ENCODE data around the gene TTYH1.
A peak's percentile ranks its signal among the peaks of the same experiment; 100 is the strongest.
"Not testable (repeated sequence)": the region's sequence is repeated elsewhere in the genome, so short reads cannot be mapped to it uniquely, and the experiment has no call there.

Gene TTYH1

DNA sequence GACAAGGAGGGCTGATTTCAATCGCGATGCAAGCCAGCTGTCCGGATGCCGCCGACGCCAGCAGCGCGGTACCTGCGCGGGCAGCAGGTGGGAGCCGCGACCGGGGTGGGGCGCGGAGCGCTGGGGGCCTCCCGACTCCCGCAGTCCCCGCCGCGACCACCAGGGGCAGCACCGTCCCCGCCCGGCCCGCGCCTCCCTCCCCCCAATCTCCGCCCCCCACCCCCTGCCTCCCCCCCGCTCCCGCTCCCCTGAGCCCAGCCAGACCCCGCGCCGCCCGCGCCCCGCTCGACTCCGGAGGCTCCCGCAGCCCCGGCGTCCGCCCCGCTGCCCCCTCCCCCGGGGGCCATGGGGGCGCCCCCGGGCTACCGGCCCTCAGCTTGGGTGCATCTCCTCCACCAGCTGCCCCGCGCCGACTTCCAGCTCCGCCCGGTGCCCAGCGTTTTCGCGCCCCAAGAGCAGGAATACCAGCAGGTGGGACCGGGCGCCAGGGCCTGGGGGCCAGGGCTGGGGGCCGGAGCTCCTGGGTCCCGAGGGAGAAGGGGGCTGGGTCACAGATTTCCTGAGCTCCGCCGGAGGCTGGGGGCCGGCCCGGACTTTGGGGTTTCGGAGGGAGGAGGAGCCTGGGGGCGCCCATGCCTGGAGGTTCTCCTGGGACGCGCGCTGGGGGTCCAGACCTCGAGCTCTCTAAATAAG is at the start of gene TTYH1:
TTYH1 (plus strand) TSS at position 257 of the 693 bp plus-strand sequence; CDS start at position 346, 89 bp downstream.
- DNase-seq = peak in 8 of 10 donors; percentile 57 to 95 (median 80)
- intact Hi-C loops (cut with DNase I) = no loop called here

DNA sequence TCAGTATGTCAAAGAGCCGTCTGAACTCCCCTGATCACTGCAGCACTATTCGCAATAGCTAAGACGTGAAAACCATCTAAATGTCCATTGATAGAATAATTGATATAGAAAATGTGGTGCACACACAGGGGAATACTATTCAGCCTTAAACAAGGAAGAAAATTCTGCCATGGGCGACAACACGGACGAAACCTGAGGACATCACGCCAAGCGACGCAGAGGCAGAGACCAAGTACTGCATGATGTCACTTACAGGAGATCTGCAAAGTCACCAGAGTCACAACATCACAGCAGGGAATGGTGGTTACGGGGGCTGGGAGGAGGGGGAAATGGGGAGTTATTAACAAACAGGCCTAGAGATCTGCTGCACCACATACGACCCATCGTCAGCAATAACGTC is 49.5 kb upstream of the TTYH1 start:
- intact Hi-C loops (cut with DNase I) = not testable (repeated sequence)
- DNase-seq = peak in 1 of 10 donors; percentile 22

DNA sequence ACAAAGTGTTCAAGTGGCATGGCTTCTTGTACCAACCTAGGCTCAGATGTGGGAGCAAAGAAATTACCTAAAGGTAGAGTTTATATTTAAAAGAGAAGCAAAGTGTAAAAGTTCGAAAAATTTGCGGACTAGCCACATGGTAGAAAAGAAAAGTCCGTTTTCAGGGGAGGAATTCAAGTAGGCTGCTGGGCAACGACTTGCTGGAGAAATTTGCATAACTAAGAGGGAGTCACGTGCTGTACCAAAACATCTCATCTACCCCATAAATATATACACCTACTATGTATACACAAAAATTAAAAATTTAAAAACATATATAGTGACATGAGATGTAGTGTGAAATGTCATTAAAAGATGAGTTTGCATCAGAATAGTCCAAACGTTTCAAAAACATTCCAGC is 48.5 kb upstream of the TTYH1 start:
- intact Hi-C loops (cut with DNase I) = no loop called here
- no peak for DNase-seq

DNA sequence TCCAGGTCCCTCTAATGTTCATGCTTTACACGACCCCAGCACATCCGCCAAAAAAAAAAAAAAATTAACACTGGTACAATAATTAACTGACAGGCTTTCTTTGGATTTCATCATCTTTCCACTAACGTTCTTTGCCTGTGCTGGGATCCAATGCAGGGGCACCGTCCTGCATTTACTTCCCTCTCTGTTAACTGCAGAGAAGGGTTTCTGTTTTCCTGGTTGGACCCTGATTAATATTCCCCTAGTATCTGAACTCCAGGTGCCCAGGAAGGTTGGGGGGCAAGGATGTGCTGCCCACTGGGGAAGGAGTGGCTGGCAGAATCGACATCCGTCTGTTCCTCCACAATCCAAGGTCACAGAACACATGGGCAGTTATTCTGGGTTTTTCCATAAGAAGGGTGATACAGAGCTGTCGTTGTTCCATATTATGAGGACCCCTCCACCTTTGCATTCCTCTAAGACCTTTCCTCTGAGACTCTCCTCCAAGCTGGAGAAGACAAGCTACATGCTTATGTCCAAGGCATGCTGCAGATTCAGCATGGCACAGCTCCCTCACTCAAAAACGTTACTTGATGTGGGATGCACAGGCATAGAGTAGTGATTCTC is 46.1 kb upstream of the TTYH1 start:
- intact Hi-C loops (cut with DNase I) = no loop called here

DNA sequence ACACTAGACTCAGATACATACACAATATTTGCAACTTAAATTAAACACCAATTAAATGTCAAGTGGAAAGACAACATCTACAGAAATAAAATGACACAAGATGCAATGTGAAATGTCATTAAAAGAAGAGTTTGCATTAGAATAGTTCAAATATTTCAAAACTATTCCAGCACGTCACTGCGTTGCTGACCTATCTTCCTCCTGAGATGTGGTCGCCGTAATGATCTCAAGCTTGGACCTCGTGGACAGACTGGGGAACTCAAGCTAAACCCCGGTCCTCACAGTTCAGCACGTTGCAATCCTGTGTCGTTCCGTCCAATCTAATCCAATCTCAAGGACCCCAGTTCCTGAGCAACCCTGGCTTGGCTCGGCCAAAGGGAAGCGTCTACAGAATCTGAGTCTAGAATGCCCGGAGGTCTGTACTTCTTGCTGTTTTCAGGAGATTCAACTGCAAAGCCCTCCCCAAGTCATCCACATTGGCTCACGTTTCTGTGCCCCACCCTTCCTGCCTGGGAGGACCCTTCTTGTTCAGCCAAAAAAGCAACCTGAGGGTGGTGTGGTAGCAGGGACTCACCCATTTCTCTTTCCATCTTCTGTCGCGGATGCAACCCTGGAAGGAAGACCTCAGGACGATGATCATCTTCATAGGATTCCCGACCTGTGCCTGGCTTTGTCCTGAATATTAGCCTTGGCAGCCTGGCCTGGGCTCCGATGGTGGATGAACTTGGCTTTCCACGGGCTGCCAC is 45.4 kb upstream of the TTYH1 start:
- intact Hi-C loops (cut with DNase I); DNase-seq: not testable (repeated sequence)

More for the DNA sequence above, 46.1 kb upstream of the TTYH1 start:
- DNase-seq = peak in 1 of 10 donors; percentile 7

DNA sequence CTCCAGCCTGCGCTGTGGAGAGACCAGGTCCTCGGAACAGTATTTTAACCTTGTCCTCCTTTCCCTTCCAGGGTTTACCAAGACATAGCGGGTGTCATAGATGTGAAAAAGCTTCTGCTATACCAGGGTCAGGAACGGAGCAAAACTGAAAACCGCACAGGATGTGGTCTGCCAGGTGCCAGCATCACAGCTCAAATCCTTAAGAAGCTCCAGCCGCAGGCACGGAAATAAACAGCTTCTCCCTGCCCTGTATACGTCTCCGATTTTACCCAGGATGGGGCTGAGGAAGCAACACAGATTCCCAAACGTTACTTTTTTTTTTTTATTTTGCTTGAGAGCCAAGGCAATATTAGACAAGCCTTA is 44.8 kb upstream of the TTYH1 start:
- DNase-seq = peak in 1 of 10 donors; percentile 31
- intact Hi-C loops (cut with DNase I) = not testable (repeated sequence)

DNA sequence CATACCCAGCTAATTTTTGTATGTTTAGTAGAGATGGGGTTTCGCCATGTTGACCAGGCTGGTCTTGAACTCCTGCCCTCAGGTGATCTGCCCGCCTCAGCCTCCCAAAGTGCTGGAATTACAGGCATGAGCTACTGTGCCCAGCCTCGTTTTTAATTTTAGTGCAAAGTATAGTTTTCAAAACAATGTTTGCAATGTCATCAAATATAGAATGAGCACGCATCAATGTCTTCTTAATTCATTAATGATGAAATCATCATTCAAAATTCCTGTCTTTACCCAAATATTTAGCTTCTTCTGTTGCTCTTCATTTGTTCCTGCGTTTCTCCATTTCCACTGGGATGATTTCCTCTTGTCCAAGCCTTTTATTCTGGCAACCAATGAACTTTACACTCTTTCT is 43.8 kb upstream of the TTYH1 start:
- DNase-seq; intact Hi-C loops (cut with DNase I): not testable (repeated sequence)

DNA sequence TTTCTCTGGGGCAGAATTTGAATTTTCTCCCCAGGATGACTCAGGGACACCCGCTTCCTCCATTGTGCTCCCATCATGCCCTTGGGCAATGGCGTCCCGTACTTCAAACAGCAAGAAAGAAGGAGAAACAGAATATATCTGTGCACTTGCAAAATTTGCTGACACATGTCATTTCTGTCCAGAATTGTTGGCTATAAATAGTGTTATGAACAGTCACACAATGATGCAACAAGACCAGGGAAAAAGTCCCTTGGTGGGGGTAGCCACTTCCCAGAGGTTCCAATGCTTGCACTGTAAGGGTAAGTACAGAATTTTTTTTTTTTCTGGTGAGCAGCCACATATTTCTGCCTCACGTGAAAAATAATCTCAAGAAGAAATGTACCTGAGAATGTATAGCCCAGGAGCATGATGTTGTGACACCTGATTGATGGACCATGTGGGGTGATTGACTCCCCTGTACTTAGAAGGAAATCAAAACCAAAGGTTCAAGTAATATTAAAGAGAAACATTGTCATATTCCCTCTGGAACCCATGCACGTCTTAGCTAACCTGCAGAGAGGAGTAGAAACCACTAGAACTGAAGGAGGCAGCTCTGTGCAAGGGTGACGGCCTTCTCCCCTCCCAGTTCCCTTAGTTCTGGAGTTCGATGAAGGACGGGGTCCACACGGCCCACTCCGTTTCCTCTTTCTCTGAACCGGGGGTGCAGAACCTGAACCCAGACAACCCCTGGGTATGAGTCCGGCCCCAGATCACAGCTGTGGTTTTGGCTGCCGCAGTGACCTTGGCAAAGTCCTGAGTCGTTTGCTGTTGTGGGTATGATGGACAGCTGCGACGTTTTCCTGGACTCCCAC is 41.3 kb upstream of the TTYH1 start:
- peak in 1 of 10 donors; percentile 52 for DNase-seq
- intact Hi-C loops (cut with DNase I) = no loop called here

DNA sequence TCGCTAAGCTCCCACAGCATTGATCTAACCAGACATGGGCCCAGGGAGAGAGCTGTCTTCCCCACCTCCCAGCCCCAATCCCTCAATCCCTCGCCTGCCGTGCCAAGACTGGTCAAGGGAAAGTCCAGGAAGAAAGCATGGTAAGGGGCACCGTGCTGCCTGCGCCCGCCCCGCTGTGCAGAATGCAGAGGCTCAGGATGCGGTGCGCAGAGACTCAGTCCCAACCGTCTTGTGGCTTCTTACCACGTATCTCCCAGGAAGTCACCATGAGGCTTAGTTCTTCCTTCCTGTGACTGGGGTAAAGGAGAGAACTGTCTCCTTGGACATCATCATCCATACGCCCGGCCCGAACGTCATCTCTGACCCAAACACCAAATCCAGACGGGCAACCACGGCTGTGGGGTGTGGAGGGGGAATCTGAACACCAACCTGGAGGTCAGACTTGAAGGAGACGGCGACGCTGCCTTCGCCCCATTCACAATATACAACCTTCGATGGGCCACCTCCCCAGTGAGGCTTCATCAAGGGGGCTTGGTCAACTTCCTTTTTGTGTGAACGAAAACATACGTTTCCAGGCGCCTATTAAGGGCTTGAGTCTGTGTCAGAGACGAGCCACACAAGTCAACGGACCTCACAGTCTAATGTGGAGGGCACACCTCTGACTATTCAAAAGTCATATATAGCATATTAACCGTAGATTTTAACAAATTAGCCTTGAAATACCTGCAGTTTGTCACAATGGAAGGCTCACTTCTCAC is 39.9 kb upstream of the TTYH1 start:
- intact Hi-C loops (cut with DNase I) = not testable (repeated sequence)
- DNase-seq = peak in 1 of 10 donors; percentile 77

DNA sequence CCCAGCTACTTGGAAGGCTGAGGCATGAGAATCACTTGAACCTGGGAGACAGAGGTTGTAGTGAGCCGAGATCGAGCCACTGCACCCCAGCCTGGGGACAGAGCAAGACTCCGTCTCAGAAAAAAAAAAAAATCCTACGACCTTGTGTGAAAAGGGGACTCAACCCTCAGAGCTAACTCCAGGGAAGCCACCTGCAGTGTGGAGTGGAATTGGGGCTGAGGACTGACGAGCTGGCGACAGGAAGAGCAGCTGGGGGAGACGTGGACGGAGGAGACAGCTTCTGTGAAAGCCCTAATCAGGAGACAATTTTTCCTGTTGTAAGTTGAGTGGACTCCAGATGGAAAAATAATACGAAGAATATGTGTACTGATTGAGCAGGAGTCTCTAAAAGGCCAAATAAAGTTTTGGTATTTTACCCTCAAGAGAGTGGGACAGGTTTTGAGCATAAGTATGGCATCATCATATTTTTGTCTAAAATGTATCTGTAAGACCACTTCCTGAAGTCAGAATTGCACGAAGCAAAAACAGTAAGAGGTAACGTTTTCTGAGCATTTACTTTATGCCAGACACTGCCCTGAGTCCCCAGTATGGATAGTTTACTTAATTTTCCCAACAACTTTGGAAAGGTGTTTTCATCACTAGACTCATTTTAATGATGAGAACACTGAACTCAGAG is 38.5 kb upstream of the TTYH1 start:
- intact Hi-C loops (cut with DNase I) = no loop called here
- peak in 1 of 10 donors; percentile 9 for DNase-seq

DNA sequence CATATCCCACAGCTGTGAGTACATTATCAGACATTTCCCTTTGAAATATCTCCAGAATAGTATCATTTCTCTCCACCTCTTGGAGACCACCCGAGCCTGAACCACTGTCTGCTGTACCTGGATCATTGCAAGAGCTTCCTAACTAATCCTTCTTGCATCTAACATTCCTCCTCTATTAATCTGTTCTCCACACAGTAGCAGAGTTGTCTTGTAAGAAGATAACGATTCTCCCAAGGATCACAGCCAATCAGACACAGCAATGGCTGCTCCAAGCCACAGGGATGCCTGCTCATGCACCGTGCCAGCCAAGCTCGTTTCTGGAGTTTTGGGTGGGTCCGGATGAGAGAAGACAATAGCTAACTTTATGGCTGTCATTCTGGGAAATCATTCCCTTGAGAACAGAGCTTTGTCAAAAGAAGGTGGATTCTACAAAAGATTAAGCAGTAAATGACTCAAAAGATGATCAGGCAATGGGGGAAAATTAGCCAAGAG is 36.0 kb upstream of the TTYH1 start:
- intact Hi-C loops (cut with DNase I) = no loop called here

DNA sequence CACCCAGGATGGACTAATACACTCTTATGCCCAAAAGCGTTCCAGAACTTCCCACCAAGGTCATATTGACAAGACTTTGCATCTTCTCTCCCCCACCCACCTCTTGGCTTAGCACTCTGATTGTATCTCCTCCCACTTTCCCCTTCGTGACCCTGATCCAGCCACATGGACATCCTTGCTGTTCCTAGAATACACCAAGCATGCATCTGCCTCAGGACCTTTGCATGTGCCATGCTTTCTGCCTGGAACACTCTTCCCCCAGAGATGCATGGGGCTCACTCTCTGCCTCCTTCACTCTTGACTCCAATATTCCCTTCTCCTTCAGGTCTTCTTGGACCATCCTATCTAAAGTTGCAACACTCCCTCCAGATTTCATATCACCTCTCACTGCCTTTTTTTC is 34.4 kb upstream of the TTYH1 start:
- DNase-seq = no peak
- intact Hi-C loops (cut with DNase I) = no loop called here

More for the DNA sequence above, 36.0 kb upstream of the TTYH1 start:
- peak in 1 of 10 donors; percentile 12 for DNase-seq

DNA sequence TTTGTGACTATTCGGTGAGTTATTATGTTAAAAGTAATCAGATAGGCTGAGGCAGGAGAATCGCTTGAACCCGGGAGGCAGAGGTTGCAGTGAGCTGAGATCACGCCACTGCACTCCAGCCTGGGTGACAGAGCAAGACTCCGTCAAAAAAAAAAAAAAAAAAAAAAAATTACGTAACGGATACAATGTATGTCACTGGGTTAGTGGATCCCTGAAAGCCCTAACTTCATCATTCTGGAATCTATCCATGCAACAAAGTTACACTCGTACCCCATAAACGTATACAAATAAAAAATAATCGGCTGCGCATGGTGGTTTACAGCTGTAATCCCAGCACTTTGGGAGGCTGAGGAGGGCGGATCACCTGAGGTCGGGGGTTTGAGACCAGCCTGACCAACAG is 33.2 kb upstream of the TTYH1 start:
- intact Hi-C loops (cut with DNase I) = not testable (repeated sequence)
- peak in 1 of 10 donors; percentile 14 for DNase-seq

DNA sequence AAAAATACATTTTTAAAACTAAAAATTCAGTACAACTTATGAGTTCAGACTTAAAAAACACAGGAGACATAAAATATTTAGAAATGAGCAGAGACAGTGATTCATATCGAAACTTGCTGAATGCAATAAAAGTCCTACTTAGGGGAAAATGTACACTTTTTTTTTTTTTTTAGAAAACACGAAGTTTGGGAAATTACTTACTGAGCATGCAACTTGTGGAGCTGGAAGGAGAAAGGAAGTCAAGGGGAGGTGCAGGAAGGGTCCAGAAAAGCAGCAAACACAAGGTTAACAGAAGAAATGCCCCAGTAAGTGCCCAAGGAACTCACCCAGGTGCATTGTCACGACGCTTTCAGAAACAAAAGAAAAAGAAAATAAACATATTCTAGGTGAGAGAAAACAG is 31.9 kb upstream of the TTYH1 start:
- intact Hi-C loops (cut with DNase I) = no loop called here
- DNase-seq = no peak

DNA sequence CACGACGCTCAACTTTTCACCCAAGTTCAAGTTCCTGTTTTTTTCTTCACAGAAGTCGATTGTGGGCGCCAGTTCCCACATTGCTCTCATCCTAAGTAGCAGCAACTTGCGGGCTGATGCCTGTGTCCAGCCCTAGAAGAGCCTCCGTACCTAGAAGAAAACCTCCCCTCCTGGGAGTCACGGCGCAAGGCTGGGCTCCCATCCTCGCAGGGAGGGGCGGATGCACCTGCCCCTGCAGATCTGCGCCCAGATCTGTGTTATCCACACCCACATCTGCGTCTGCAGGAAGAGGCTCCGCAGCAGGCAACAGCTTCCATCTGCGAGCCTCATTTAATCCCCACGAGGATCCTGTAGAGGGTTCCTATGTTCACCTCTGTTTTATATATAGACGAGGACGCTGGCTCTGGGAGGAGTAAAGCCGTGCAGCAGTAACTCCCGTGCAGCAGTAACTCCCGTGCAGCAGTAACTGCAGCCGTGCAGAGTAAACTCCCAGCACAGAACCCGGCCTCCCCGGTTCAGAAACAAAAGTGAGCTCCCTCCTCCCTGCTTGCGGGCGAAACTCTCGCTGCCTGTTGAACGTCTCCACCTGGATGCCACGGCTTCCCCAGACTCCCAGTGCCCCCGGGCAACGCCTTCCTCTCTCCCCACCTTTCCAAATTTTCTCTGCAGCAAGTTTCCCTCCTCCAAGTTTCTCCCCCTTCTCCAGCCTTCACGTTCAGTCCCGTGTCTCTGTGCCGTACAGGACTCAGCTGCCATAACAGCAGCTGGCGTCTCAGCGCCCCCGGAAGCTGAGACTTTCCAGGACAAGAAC is 27.1 kb upstream of the TTYH1 start:
- intact Hi-C loops (cut with DNase I) = no loop called here
- DNase-seq = peak in 2 of 10 donors; percentile 10 to 76

DNA sequence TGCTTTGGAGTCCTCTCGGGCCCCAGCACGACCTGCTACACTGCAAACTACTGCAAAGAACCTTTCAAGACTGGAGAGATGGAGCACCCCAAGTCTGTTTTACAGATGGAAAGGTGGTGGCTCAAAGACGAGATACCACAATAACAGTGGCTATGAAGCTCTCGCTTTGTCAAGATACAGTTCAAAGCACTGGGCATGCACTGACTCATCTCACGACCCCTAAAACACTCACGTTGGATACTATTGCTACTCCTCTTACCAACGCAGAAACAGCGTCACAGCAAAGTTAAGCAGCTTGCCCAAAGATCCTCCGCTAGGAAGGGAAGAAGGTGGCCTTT is 26.5 kb upstream of the TTYH1 start:
- DNase-seq = no peak
- intact Hi-C loops (cut with DNase I) = no loop called here

DNA sequence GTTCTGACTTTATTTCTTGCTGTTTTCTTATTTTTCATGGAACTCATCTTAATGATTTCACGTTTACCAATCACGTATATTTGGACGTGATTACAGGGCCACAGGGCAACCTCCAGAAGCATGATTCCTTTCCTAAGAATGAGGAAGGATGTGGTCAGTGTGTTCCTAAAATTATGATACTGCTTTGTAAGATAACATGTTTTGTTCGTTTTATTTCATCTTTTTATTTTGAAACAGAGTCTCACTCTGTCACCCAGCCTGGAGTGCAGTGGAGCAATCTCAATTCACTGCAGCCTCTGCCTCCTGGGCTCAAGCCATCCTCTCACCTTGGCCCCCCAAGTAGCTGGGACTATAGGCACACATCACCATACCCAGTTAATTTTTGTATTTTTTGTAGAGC is 25.7 kb upstream of the TTYH1 start:
- intact Hi-C loops (cut with DNase I) = no loop called here
- DNase-seq = no peak

DNA sequence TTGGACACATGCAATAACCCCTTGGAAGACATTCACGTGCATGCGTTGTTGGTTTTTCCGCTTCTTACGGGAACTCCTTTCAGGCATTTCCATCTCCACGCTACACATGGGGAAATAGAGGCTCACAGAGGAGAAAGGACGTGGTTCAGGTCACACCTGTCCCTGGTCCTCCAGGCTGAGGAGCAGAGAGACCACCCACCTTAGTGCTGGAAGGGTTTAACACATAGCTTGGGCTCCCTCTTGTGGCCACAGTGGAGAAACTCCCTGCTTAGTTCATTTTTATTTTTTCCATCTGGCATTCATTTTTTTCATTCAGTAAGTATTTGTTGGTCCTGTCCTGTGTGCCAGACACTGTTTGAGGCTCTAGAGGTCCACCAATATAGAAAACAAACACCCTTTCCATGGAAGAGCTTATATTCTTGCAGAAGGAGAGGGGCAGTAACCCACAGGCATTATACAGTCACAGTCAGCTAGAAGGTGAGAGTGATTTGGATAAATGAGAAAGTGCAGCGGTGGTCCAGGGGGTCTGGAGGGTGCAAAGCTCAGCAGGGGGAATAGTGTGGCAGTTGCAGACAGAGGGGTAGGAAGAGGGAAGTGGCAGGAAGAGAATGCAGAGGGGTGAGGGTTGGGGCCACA is 24.2 kb upstream of the TTYH1 start:
- intact Hi-C loops (cut with DNase I) = loop anchor here (2.0 kb wide), 1 partner anchor 66 kb away; no protein-coding TSS in a partner anchor
- DNase-seq = peak in 6 of 10 donors; percentile 24 to 78 (median 42)
